Measurements from ENCODE around the gene ARHGEF1.

DNA sequence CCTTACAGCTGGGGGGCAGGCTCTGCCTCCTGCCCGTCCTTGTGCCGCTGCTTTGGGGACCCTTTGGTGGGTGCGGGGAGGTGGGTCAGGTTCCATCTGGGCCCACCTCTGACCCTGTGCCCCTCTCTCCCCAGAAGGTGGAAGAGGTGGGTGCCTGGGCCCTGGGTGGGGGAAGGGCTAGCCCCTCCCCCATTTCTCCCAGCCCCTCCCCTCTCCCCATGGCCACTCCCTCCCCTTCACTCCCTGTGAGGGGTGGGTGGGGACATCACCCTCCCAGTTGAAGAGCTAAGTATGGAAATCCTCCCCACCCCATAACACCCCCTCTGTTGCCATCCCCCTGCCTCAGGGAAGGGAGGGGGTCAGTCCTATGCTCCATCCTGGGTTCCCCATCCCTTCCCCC lies 14.2 kb downstream of the ARHGEF1 start:
- TF ChIP-seq CTCF (IDR thresholded peaks at IDR 0.05) (no peak), POLR2A (IDR thresholded peaks at IDR 0.05) (no peak)

Measured in body of pancreas (tissue), 4 donors.